ENCODE measurements around the gene TUT1.
"Not testable (repeated sequence)": the region's sequence is repeated elsewhere in the genome, so short reads cannot be mapped to it uniquely, and the experiment has no call there.

The TUT1 gene

DNA sequence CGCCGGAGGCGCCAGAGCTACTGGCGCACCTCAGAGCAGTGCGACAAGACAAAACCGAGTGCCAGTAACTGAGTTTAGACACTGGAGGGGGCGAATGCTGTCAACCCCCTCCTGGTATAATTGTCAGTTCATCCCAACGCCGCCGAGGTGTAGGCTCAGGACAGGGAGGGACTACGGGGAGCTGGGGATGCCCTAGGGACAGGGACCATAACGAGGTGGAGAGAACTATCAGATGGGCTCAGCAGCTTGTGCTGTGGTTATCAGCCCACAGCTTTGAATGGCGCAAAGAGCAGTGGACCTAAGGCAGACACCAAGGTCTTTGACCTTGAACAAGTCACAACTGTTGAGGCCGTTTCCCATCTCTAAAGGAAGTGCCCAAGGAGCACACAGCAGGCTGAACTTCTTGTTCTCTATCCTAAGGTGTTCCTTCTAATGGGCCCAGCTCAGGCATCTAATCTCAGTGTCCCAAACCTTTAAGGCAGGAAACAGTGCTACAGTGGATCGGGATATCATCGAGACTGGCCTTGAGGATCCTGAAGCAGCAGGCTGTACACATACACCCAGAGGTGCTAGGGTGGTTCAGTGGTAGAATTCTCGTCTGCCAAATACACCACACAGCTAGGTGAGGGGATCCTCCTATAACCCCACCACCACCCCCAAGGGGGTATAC, 958 bp upstream of the TUT1 start:
- peak overlapping the region; percentile 60 for H3K4me3 ChIP-seq (ENCODE audit: low read depth, low read length)
- TF ChIP-seq, protein P1, sequence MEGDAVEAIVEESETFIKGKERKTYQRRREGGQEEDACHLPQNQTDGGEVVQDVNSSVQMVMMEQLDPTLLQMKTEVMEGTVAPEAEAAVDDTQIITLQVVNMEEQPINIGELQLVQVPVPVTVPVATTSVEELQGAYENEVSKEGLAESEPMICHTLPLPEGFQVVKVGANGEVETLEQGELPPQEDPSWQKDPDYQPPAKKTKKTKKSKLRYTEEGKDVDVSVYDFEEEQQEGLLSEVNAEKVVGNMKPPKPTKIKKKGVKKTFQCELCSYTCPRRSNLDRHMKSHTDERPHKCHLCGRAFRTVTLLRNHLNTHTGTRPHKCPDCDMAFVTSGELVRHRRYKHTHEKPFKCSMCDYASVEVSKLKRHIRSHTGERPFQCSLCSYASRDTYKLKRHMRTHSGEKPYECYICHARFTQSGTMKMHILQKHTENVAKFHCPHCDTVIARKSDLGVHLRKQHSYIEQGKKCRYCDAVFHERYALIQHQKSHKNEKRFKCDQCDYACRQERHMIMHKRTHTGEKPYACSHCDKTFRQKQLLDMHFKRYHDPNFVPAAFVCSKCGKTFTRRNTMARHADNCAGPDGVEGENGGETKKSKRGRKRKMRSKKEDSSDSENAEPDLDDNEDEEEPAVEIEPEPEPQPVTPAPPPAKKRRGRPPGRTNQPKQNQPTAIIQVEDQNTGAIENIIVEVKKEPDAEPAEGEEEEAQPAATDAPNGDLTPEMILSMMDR (IDR thresholded peaks at IDR 0.05; ENCODE audit: low read depth, low read length, missing control alignments) = no peak
- DNase-seq (ENCODE audit: low read depth) = no peak

DNA sequence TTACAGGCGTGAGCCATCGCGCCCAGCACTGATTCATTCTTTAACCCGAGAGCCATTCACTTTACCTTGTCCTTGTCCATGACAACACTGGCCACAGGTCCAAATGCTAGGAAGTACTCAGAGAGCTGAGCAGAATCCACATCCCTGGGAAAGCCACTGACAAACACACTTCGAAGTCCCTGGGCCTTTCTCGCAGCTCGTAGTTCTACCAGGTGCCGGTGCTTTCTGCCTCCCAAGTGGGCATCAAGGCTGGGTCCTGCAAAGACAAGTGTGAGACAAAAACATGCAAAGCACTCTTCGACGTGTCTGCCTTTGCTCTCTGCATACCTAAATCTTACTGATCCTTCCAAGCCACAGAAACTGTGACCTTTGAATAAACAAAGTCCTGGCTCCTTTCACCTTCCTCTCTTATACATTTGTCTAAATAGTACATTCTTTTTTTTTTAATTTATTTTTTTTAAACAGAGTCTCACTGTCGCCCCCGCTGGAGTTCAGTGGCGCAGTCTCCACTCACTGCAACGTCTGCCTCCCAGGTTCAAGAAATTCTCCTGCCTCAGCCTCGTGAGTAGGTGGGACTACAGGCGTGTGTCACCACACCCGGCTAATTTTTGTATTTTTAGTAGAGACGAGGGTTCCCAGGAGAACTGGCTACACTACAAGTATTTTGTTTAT, 2.2 kb downstream of the TUT1 start:
- TF ChIP-seq, protein P1 (IDR thresholded peaks at IDR 0.05; ENCODE audit: low read depth, low read length, missing control alignments) = no peak
- no peak overlapping the region for H3K4me3 ChIP-seq (ENCODE audit: low read depth, low read length)

DNA sequence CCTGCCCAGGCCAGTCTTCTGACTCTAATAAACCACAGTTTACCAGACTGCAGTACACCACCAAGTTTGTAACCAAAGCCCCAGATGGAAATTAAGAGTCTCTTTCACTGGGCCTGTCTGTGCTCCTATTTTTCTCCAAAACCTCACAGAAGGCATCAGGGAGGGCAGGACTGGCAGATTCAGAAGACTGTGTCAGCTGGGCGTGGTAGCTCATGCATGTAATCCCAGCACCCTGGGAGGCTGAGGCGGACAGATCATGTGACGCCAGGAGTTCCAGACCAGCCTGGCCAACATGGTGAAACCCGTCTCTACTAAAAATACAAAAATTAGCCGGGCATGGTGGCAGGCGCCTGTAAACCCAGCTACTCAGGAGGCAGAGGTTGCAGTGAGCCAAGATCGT, 6.0 kb downstream of the TUT1 start:
- not testable (repeated sequence) for DNase-seq (ENCODE audit: low read depth); H3K4me3 ChIP-seq (ENCODE audit: low read depth, low read length)

More for the DNA sequence above, 2.2 kb downstream of the TUT1 start:
- no peak for DNase-seq (ENCODE audit: low read depth)

DNA sequence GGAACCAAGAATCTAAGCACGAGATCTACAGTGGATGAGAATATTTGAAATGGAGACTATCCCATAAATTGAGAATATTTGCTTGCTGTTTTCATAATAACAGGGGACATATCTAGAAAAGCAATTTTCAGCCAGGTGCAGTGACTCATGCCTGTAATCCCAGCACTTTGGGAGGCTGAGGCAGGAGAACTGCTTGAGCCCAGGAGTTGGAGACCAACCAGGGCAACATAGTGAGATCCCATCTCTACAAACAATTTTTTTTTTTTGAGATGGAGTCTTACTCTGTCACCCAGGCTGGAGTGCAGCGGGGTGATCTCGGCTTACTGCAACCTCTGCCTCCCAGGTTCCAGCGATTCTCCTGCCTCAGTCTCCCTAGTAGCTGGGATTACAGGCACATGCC, 9.6 kb downstream of the TUT1 start:
- not testable (repeated sequence) for DNase-seq (ENCODE audit: low read depth)

DNA sequence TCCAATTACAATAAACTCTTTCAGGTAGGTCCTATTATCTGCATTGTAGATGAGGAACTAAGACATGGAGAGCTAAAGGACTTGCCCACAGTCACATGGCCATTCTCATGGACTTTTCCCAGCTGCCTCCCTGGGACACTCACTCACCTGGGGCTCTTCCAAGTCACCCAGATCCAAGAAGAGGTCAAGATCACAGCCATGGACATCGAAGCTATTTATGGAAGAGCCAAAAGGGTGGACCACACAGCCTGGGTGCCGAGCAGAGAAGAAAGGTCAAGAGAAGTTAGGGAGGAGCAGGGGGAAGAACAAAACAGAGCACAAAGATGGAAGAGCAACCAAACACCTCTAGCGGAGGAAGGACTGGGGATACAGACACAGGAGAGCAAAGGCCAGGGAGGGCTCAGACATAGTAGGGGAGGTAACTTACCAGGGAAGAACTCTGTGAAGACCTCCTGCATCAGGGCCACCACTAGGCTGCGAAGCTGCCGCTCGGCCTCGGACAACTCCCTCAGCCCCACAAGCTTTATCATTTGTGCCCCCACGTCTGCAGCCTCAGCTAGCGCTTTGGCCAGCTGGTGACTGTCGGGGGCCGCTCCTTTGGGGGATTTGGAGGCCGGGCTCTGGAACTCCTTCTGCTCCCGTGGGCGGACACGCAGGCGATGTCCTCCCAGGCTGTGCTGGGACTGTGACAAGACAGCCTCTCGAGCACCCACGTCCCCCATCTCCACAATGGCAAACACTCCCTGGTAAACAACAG, 10.2 kb downstream of the TUT1 start:
- DNase-seq (ENCODE audit: low read depth) = no peak
- TF ChIP-seq, protein P1 (IDR thresholded peaks at IDR 0.05; ENCODE audit: low read depth, low read length, missing control alignments) = no peak
- no peak overlapping the region for H3K4me3 ChIP-seq (ENCODE audit: low read depth, low read length)

More for the DNA sequence above, 9.6 kb downstream of the TUT1 start:
- H3K4me3 ChIP-seq (ENCODE audit: low read depth, low read length) = not testable (repeated sequence)

DNA sequence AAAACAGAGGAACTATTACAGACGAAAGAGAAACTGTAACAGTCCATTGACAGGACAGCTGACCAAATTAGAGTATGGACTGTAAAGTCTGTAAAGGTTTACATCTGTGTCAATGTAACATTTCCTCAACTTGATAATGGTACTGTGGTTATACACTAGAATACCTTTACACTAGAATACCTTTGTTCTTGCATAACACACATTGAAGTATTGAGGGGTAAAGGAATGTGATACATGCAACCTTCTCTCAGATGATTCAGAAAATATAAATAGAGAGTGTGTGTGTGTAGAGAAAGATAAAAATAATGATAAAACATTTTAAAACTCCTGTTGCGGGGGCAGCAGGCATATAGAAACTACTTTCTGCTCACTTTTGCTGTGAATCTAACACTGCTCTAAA, 12.1 kb downstream of the TUT1 start:
- H3K4me3 ChIP-seq (ENCODE audit: low read depth, low read length) = no peak overlapping the region
- TF ChIP-seq, protein P1 (IDR thresholded peaks at IDR 0.05; ENCODE audit: low read depth, low read length, missing control alignments) = no peak
- DNase-seq (ENCODE audit: low read depth) = no peak

DNA sequence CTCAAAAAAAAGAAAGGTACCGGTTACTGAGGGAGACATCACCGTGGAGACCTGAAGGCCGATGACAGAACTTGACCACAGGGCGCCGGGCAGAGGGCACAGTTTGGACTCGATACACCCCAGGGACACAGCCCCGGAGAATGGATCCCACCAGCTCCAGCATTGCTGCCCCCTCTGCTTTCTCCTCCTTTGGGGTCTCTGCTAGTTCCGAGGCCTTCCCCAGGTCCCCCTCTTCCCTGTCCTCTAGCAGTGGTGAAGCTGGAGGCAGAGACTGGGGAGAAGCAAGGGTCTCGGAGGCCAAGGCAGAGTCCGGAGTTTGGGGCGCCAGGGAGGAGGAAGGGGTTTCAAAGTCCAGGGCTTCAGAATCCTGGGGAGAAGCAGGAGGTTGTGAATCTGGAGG, 12.8 kb downstream of the TUT1 start:
- H3K4me3 ChIP-seq (ENCODE audit: low read depth, low read length) = no peak overlapping the region
- TF ChIP-seq, protein P1 (IDR thresholded peaks at IDR 0.05; ENCODE audit: low read depth, low read length, missing control alignments) = no peak
- DNase-seq (ENCODE audit: low read depth) = no peak

All from GM12864 (cell line).